PC-3 (cell line): ENCODE results near the gene IBA57.

Experiments
- CTCF ChIP-seq: fragments of 300-600 bp; sonication (generic); conservative IDR thresholded peaks from 2 replicates; pipeline ENCODE4 v1.5.1; 2017; ENCODE audit warnings: antibody characterized with exemption, low read depth, mild to moderate bottlenecking, low read length
- EZH2 ChIP-seq: fragments of 300-600 bp; sonication (generic); IDR thresholded peaks from one replicate; pipeline ENCODE4 v1.6.1; 2017; ENCODE audit warnings: antibody characterized with exemption, mild to moderate bottlenecking, low read length; ENCODE audit not compliant: unreplicated experiment

- no peak for TF ChIP-seq CTCF
- no peak for TF ChIP-seq EZH2
Measured at GRCh38 chr1:228134591-228134990, 31.0 kb upstream of the IBA57 start.
